GM08714 (cell line): ENCODE results near the gene DGUOK.
"Not testable (repeated sequence)": the region's sequence is repeated elsewhere in the genome, so short reads cannot be mapped to it uniquely, and the experiment has no call there.

Source experiments
- H3K4me3 ChIP-seq: fragments of 200-500 bp; sonication (Bioruptor generic); 2 replicates; pipeline ENCODE4 v1.5.1; 2014; ENCODE audit warnings: mild to moderate bottlenecking, low read length, inconsistent platforms
- ZNF274 ChIP-seq: IDR thresholded peaks from 2 replicates; pipeline ENCODE4 v1.6.1; 2012; ENCODE audit warnings: mild to moderate bottlenecking, low read depth, low read length

Gene DGUOK

GRCh38 chr2:73894877-73895276 lies 31.8 kb upstream of the DGUOK start:
- TF ChIP-seq ZNF274, result no peak
- no peak overlapping the region for H3K4me3 ChIP-seq

GRCh38 chr2:73895473-73895872 lies 31.2 kb upstream of the DGUOK start:
- H3K4me3 ChIP-seq, result no peak overlapping the region
- TF ChIP-seq ZNF274, result no peak

GRCh38 chr2:73896362-73897239 lies 30.1 kb upstream of the DGUOK start:
- TF ChIP-seq ZNF274, result no peak

GRCh38 chr2:73897240-73897583 lies 29.5 kb upstream of the DGUOK start:
- H3K4me3 ChIP-seq, result no peak overlapping the region
- TF ChIP-seq ZNF274, result no peak

More at GRCh38 chr2:73896362-73897239, 30.1 kb upstream of the DGUOK start:
- no peak overlapping the region for H3K4me3 ChIP-seq

- TF ChIP-seq ZNF274, result no peak
- no peak overlapping the region for H3K4me3 ChIP-seq
Measured at GRCh38 chr2:73897934-73898333, 28.7 kb upstream of the DGUOK start.

- H3K4me3 ChIP-seq, result no peak overlapping the region
- TF ChIP-seq ZNF274, result no peak
Measured at GRCh38 chr2:73899801-73900336, 26.8 kb upstream of the DGUOK start.

GRCh38 chr2:73901143-73901542 lies 25.5 kb upstream of the DGUOK start:
- no peak overlapping the region for H3K4me3 ChIP-seq
- no peak for TF ChIP-seq ZNF274

GRCh38 chr2:73902284-73902683 lies 24.4 kb upstream of the DGUOK start:
- TF ChIP-seq ZNF274, result no peak
- H3K4me3 ChIP-seq, result no peak overlapping the region

- TF ChIP-seq ZNF274, result no peak
- H3K4me3 ChIP-seq, result no peak overlapping the region
Measured at GRCh38 chr2:73903313-73903712, 23.4 kb upstream of the DGUOK start.

GRCh38 chr2:73903949-73904613 lies 22.6 kb upstream of the DGUOK start:
- H3K4me3 ChIP-seq, result not testable (repeated sequence)

GRCh38 chr2:73904952-73905351 lies 21.7 kb upstream of the DGUOK start:
- H3K4me3 ChIP-seq, result no peak overlapping the region
- no peak for TF ChIP-seq ZNF274

- no peak for TF ChIP-seq ZNF274
- no peak overlapping the region for H3K4me3 ChIP-seq
Measured at GRCh38 chr2:73906847-73907505, 19.7 kb upstream of the DGUOK start.

GRCh38 chr2:73907840-73908452 lies 18.7 kb upstream of the DGUOK start:
- no peak for TF ChIP-seq ZNF274
- H3K4me3 ChIP-seq, result no peak overlapping the region
